Lower leg skin (tissue), 3 donors: Measurements from ENCODE around the gene CGA.

Experiments used
- POLR2A ChIP-seq, 2 donors: fragments of 450-650 bp; IDR thresholded peaks; one replicate each; pipeline ENCODE4 v1.6.1; 2016 to 2017; ENCODE audit warnings: antibody characterized with exemption in 2 of 2, mild to moderate bottlenecking in 1 of 2, moderate library complexity in 1 of 2
- TF ChIP-seq, protein P1 (sequence below), 3 donors: fragments of 450-650 bp; IDR thresholded peaks; one replicate each; pipeline ENCODE4 v1.5.1; 2016; ENCODE audit warnings: antibody characterized with exemption in 3 of 3, mild to moderate bottlenecking in 3 of 3, moderate library complexity in 2 of 3

DNA sequence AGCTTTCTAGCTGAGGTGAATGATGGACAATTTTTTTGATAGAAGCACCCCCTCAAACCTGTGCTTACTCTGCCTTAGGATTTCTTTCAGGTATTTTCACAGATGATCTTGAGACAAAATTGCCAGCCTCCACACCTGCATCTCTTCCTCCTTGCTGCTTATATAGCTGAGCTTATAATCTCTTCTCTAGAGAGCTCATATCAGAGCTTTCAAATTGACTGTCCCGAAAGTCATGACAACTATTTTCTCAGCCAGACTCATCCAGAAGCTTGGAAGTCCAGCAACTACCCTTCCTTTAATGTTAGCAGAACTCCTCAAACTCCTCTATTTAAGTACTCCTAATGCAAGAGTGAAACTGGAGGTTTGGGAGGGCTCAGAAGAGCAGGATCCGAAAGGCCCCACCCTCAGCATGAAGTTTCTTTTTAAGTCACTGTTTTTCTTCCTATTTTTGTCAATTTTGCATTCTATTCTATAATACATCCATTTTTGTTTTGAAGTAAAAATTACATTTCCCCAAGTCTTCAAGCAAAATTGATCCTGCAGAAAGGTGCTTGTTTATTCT lies 12.7 kb downstream of the CGA start:
- TF ChIP-seq, protein P1, sequence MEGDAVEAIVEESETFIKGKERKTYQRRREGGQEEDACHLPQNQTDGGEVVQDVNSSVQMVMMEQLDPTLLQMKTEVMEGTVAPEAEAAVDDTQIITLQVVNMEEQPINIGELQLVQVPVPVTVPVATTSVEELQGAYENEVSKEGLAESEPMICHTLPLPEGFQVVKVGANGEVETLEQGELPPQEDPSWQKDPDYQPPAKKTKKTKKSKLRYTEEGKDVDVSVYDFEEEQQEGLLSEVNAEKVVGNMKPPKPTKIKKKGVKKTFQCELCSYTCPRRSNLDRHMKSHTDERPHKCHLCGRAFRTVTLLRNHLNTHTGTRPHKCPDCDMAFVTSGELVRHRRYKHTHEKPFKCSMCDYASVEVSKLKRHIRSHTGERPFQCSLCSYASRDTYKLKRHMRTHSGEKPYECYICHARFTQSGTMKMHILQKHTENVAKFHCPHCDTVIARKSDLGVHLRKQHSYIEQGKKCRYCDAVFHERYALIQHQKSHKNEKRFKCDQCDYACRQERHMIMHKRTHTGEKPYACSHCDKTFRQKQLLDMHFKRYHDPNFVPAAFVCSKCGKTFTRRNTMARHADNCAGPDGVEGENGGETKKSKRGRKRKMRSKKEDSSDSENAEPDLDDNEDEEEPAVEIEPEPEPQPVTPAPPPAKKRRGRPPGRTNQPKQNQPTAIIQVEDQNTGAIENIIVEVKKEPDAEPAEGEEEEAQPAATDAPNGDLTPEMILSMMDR (IDR thresholded peaks at IDR 0.05), result no peak
- no peak for TF ChIP-seq POLR2A (IDR thresholded peaks at IDR 0.05)
